Esophagus squamous epithelium (tissue), 5 donors: Measurements from ENCODE around the gene HOXC9. TPM values are rescaled to one million over a fixed set of nuclear protein-coding genes. Genes with fewer than 3 reads are reported as not detected.

Experiments
- DNase-seq: peaks from one replicate; lab custom pipeline; 2025; lab: John Stamatoyannopoulos, UW
- H3K27ac ChIP-seq, 4 donors: fragments of 200-600 bp; sonication (generic); one replicate each; pipeline ENCODE4 v1.5.1; 2016 to 2019; ENCODE audit warnings: mild to moderate bottlenecking in 1 of 4
- H3K27me3 ChIP-seq, 4 donors: fragments of 200-600 bp; sonication (generic); 1 replicate in 3 of 4; 2 replicates in 1 of 4; pipeline versions ENCODE4 v1.5.1 to v1.6.0; 2017 to 2021; ENCODE audit warnings: antibody characterized with exemption in 1 of 4
- H3K36me3 ChIP-seq, 3 donors: fragments of 200-600 bp; sonication (generic); one replicate each; pipeline ENCODE4 v1.5.1; 2016 to 2019
- H3K4me1 ChIP-seq, 3 donors: fragments of 200-600 bp; sonication (generic); one replicate each; pipeline ENCODE4 v1.5.1; 2017 to 2019
- H3K4me3 ChIP-seq, 4 donors: fragments of 200-600 bp; sonication (generic); 1 replicate in 3 of 4; 2 replicates in 1 of 4; pipeline ENCODE4 v1.5.1; 2016 to 2019; ENCODE audit warnings: mild to moderate bottlenecking in 2 of 4, moderate library complexity in 1 of 4
- H3K9me3 ChIP-seq, 3 donors: fragments of 200-600 bp; sonication (generic); one replicate each; pipeline ENCODE4 v1.5.1; 2016 to 2019
- POLR2A ChIP-seq, 4 donors: fragments of 450-650 bp; IDR thresholded peaks; one replicate each; pipeline ENCODE4 v1.6.1; 2017; ENCODE audit warnings: antibody characterized with exemption in 4 of 4, mild to moderate bottlenecking in 4 of 4, moderate library complexity in 3 of 4
- WGBS, 2 donors: methylation state at CpG; one replicate each; pipeline ENCODE4 v1.1.5; 2018; 5-methylcytosine and 5-hydroxymethylcytosine counted together
- intact Hi-C: fragments of 100-400 bp; cut with DNase I; formaldehyde crosslinking; loops from one replicate; pipeline ENCODE4 v1.15.0; 2022
- total RNA-seq, 4 donors: library from RNA; depleted of rRNA; stranded (reverse); fragments of >200 nt; gene quantifications; one replicate each; pipeline ENCODE4 v1.1.0, GENCODE V29; 2016
- TF ChIP-seq, protein P1 (sequence below), 6 experiments: fragments of 450-650 bp in 4 of 6; fragments of 200-600 bp in 2 of 6; sonication (generic) in 2 of 6; IDR thresholded peaks; one replicate each; pipeline ENCODE4 v1.5.1; 2016 to 2019; ENCODE audit warnings: antibody characterized with exemption in 6 of 6, mild to moderate bottlenecking in 4 of 6, moderate library complexity in 4 of 6
- donor health status: DM: yes; HTN: yes; CAD: no.

The HOXC9 gene
- total RNA-seq, 4 donors from 2014 or later: 1.5 TPM; not detected in 3

DNA sequence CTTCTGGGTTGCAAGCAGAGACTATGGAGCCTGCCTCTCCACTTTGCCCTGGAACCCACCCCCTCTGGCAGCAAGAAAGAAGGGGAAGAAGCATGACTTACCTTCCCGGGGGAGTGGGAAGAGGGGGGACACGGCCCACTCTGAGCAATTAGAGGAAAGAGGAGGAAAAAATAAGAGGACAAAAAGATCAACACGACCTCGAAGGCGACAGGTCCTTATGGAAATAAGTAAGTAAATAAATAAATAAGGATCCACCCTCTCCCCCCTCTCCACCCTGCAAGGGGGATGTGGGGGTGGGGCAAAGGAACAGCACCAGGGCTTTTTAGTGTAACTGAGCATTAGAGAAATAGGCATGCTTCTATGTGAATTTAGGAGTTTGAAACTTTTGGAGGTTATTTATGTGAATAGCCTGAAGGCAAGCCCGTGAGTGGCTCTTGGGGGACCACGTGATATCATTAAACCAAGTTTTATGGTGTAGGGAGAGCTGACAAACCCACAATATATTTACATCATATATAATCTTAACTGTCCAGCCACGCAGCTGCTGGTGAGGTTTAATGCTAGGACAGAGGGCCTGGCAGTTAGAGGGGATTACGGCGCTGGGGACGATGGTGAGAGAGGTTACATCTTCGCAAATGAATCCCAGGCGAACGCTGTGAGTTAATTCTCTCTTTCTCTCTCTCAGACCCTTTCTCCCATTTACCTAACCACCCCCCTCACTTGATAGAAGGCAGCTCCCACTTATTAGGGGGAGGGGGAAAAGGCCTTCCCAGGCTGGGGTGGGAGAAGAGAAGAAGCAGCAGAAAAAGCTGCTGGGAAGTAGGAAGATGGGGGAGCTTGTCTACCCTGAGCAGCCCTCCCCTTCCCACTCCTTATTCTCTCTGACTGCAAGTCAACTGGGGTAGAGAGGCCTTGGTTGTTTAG lies 37.7 kb downstream of the HOXC9 start:
- H3K4me3 ChIP-seq: peak overlapping the region in 3 of 4 donors; percentile 5 to 30 (median 29)
- intact Hi-C loops: no loop called here
- H3K36me3 ChIP-seq: no peaks in the 10 kb centered on the region
- H3K9me3 ChIP-seq: no peaks in the 10 kb centered on the region
- 37 to 53% methylated on average over 14 of the region's 14 CpGs for WGBS, 2 donors
- peaks cover 16 to 90% (median 27%) of the 10 kb centered on the region in 3 donors for H3K4me1 ChIP-seq
- H3K27ac ChIP-seq: peak overlapping the region; percentile 37 to 85 (median 57)
- no peak for TF ChIP-seq POLR2A (IDR thresholded peaks at IDR 0.05)
- TF ChIP-seq, protein P1, sequence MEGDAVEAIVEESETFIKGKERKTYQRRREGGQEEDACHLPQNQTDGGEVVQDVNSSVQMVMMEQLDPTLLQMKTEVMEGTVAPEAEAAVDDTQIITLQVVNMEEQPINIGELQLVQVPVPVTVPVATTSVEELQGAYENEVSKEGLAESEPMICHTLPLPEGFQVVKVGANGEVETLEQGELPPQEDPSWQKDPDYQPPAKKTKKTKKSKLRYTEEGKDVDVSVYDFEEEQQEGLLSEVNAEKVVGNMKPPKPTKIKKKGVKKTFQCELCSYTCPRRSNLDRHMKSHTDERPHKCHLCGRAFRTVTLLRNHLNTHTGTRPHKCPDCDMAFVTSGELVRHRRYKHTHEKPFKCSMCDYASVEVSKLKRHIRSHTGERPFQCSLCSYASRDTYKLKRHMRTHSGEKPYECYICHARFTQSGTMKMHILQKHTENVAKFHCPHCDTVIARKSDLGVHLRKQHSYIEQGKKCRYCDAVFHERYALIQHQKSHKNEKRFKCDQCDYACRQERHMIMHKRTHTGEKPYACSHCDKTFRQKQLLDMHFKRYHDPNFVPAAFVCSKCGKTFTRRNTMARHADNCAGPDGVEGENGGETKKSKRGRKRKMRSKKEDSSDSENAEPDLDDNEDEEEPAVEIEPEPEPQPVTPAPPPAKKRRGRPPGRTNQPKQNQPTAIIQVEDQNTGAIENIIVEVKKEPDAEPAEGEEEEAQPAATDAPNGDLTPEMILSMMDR (IDR thresholded peaks at IDR 0.05): no peak
- DNase-seq: no peak
- peaks cover 0 to 89% (median 3%) of the 10 kb centered on the region in 4 donors for H3K27me3 ChIP-seq

DNA sequence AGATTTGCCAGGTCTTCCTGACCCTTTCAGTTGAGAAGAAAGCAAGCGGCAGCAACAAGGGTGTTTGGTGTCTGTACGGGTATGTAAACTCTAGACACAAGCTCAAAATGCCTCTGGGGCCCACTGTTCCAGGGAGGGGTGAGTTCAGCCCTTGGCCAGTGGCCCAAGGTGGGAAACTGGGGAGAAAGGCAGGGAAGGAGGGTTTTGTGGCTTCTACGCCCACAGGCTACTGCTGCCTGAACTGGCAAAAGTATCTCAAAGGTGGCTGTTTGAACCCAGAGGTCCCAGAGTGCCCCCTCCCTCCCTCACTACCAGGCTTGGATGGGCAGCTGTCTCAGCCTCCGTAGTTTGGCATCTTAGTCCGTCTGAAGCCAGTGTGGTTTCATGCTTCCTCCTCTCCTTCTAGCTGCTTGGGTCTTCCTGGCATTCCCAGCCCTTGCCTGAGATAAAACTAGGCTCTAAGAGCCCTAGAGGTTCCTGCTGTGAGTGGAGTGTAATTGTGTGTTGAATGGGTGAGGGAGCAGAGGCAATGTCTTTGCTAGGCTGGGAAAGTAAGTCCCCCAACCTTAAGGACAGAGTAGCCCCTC lies 38.4 kb downstream of the HOXC9 start:
- Histone ChIP-seq H3K36me3 (no peaks in the 10 kb centered on the region), H3K4me3 (peak overlapping the region in 2 of 4 donors; percentile 20 to 40), H3K27me3 (peaks cover 0 to 88% (median 3%) of the 10 kb centered on the region in 4 donors), H3K4me1 (peaks cover 12 to 88% (median 27%) of the 10 kb centered on the region in 3 donors), H3K9me3 (no peaks in the 10 kb centered on the region), H3K27ac (peak overlapping the region; percentile 41 to 85 (median 69))
- TF ChIP-seq POLR2A (IDR thresholded peaks at IDR 0.05): no peak
- TF ChIP-seq, protein P1 (IDR thresholded peaks at IDR 0.05): no peak
- intact Hi-C loops: no loop called here
- 44 to 68% methylated on average over 3 to 5 of the region's 5 CpGs for WGBS, 2 donors
- no peak for DNase-seq

DNA sequence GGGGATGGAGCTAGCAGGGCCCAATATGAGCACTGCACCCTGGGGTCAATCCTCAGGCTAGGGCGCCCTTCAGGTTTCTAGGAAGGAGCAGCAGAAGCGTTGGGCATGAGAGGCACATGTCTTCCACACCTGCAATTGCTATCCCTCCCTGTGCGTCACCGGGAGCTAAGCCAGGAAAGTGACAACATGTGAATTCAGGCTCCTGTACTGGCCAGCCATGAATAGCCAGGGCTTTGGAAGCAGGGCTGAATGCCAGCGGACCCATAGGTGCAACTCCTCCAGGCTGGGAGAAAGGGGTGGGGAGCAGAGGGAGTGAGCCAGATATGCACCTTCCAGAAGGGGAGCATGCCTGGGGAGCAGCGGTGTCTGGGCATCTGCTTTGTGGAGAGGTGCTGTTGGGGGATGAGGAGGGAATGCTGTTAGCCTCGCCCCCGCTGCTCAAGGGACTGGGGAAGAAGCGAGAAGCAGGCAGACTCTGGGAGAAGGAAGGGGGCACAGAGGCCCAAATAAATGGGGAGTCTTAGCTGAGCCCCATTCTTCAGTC lies 39.0 kb downstream of the HOXC9 start:
- H3K9me3 ChIP-seq: no peaks in the 10 kb centered on the region
- intact Hi-C loops: no loop called here
- TF ChIP-seq POLR2A (IDR thresholded peaks at IDR 0.05): peak in 1 of 4 donors; percentile 7
- TF ChIP-seq, protein P1 (IDR thresholded peaks at IDR 0.05): no peak
- DNase-seq: no peak
- peaks cover 0 to 85% (median 3%) of the 10 kb centered on the region in 4 donors for H3K27me3 ChIP-seq
- H3K4me3 ChIP-seq: peak overlapping the region in 3 of 4 donors; percentile 4 to 40 (median 13)
- H3K36me3 ChIP-seq: no peaks in the 10 kb centered on the region
- H3K27ac ChIP-seq: peak overlapping the region; percentile 41 to 85 (median 69)
- H3K4me1 ChIP-seq: peaks cover 8 to 88% (median 27%) of the 10 kb centered on the region in 3 donors
- WGBS, 2 donors: 27 to 38% methylated on average over 4 to 6 of the region's 9 CpGs

DNA sequence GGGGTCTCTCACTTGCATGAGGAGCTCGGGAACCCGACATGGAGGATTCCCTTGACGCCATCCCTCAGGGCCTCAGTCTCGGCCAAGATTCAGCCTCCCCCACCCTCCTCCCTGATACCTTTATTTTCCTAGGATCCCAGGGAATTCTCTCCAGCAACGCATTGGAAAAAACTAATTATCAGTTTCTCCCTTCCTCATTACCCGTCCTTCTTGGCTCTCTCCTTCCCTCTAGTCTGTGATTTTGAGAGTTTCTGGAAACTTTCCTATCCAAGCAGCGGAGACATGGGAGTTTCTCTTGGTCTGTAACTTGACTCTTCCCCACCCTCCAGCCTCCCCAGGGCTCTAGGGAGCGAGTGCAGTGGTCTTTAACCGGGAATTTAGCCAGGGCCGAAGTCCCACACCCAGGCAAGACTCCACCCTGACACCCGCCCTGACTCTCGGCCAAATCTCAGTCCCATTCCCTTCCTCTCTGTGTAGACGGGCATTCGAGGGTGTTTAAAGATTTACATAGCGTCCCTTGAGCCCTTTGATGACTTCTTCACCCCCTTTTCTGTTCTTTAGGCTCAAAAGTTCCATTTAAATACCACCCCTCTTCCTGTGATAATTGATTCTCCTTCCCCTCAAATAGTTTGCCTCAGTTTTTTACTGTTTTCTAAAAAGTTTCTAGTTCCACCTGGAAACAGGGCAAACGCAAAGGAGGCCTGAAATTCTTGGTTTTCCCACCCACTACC lies 39.6 kb downstream of the HOXC9 start:
- no peaks in the 10 kb centered on the region for H3K36me3 ChIP-seq
- intact Hi-C loops: no loop called here
- H3K4me1 ChIP-seq: peaks cover 1 to 88% (median 23%) of the 10 kb centered on the region in 3 donors
- H3K27me3 ChIP-seq: peaks cover 0 to 79% (median 2%) of the 10 kb centered on the region in 4 donors
- WGBS, 2 donors: 19 to 23% methylated on average over 16 of the region's 16 CpGs
- no peak for TF ChIP-seq POLR2A (IDR thresholded peaks at IDR 0.05)
- TF ChIP-seq, protein P1 (IDR thresholded peaks at IDR 0.05): no peak
- H3K27ac ChIP-seq: peak overlapping the region; percentile 41 to 85 (median 69)
- H3K4me3 ChIP-seq: peak overlapping the region in 3 of 4 donors; percentile 4 to 40 (median 13)
- no peak for DNase-seq
- H3K9me3 ChIP-seq: no peaks in the 10 kb centered on the region
